ENCODE measurements around the gene LILRB5. TPM values are rescaled to one million over a fixed set of nuclear protein-coding genes. Genes with fewer than 3 reads are reported as not detected.
A peak's percentile ranks its signal among the peaks of the same experiment; 100 is the strongest.

LILRB5 gene
- total RNA-seq, 1 experiment from 2014 or later, result not detected

GRCh38 chr19:54271106-54271505 is 14.0 kb upstream of the LILRB5 start:
- TF ChIP-seq EZH2 (IDR thresholded peaks at IDR 0.05; ENCODE audit: low read depth) (no peak), CTCF (conservative IDR thresholded peaks at IDR 0.05) (no peak)
- Histone ChIP-seq H3F3A (ENCODE audit: insufficient read depth, low read depth) (no peaks in the 10 kb centered on the region), H3K79me2 (ENCODE audit: low read depth) (no peaks in the 10 kb centered on the region), H4K20me1 (ENCODE audit: insufficient read depth) (no peaks in the 10 kb centered on the region), H3K27me3 (ENCODE audit: insufficient read depth, low read depth) (peaks cover 91% of the 10 kb centered on the region), H3K9me2 (ENCODE audit: insufficient read depth) (no peaks in the 10 kb centered on the region), H2AFZ (no peak overlapping the region), H3K27ac (no peak overlapping the region), H3K4me2 (no peak overlapping the region), H3K9me3 (ENCODE audit: insufficient read depth, low read depth) (no peaks in the 10 kb centered on the region), H3K36me3 (ENCODE audit: low read depth) (no peaks in the 10 kb centered on the region), H3K4me3 (no peak overlapping the region), H3K4me1 (replicated peaks; ENCODE audit: insufficient read depth) (no peaks in the 10 kb centered on the region)
- intact Hi-C loops (cut with micrococcal nuclease; ENCODE audit: unreplicated experiment), result no loop called here
- CTCF ChIA-PET, result no interaction called here
- no TSS peak for BruUV-seq (replicated peaks)
- no peak for DNase-seq
- POLR2A ChIA-PET (ENCODE audit: unreplicated experiment), result no interaction called here

- POLR2A ChIA-PET (ENCODE audit: unreplicated experiment), result no interaction called here
Observed at GRCh38 chr19:54268936-54269335, 11.9 kb upstream of the LILRB5 start.

GRCh38 chr19:54266133-54266532 is 9.1 kb upstream of the LILRB5 start:
- CTCF ChIA-PET, result interaction anchor here (0.5 to 0.6 kb wide), 7 partner anchors 13 to 1152 kb away, joined by 3 to 7 read pairs (median 4); partner anchors contain the start of gene TSEN34
- Histone ChIP-seq H4K20me1 (ENCODE audit: insufficient read depth) (no peaks in the 10 kb centered on the region), H2AFZ (no peak overlapping the region), H3K9me3 (ENCODE audit: insufficient read depth, low read depth) (no peaks in the 10 kb centered on the region), H3F3A (ENCODE audit: insufficient read depth, low read depth) (no peaks in the 10 kb centered on the region), H3K79me2 (ENCODE audit: low read depth) (no peaks in the 10 kb centered on the region), H3K9me2 (ENCODE audit: insufficient read depth) (no peaks in the 10 kb centered on the region), H3K4me3 (no peak overlapping the region), H3K4me2 (no peak overlapping the region), H3K4me1 (replicated peaks; ENCODE audit: insufficient read depth) (no peaks in the 10 kb centered on the region), H3K27ac (no peak overlapping the region), H3K27me3 (ENCODE audit: insufficient read depth, low read depth) (peaks cover 77% of the 10 kb centered on the region), H3K36me3 (ENCODE audit: low read depth) (no peaks in the 10 kb centered on the region)
- intact Hi-C loops (cut with micrococcal nuclease; ENCODE audit: unreplicated experiment), result no loop called here
- POLR2A ChIA-PET (ENCODE audit: unreplicated experiment), result interaction anchor here (0.6 kb wide), 3 partner anchors 78 to 1451 kb away, joined by 3 to 6 read pairs (median 5); no protein-coding TSS in a partner anchor
- TF ChIP-seq EZH2 (IDR thresholded peaks at IDR 0.05; ENCODE audit: low read depth) (no peak), CTCF (conservative IDR thresholded peaks at IDR 0.05) (peak; percentile 95)
- DNase-seq, result peak; percentile 69 to 79
- no TSS peak for BruUV-seq (replicated peaks)

More at GRCh38 chr19:54268936-54269335, 11.9 kb upstream of the LILRB5 start:
- Histone ChIP-seq H3K79me2 (ENCODE audit: low read depth) (no peaks in the 10 kb centered on the region), H3K27me3 (ENCODE audit: insufficient read depth, low read depth) (peaks cover 88% of the 10 kb centered on the region), H3K36me3 (ENCODE audit: low read depth) (no peaks in the 10 kb centered on the region), H3K4me3 (no peak overlapping the region), H3K9me2 (ENCODE audit: insufficient read depth) (no peaks in the 10 kb centered on the region), H3K27ac (no peak overlapping the region), H4K20me1 (ENCODE audit: insufficient read depth) (no peaks in the 10 kb centered on the region), H3K9me3 (ENCODE audit: insufficient read depth, low read depth) (no peaks in the 10 kb centered on the region), H2AFZ (no peak overlapping the region), H3K4me2 (no peak overlapping the region), H3K4me1 (replicated peaks; ENCODE audit: insufficient read depth) (no peaks in the 10 kb centered on the region), H3F3A (ENCODE audit: insufficient read depth, low read depth) (no peaks in the 10 kb centered on the region)
- no TSS peak for BruUV-seq (replicated peaks)
- TF ChIP-seq CTCF (conservative IDR thresholded peaks at IDR 0.05) (no peak), EZH2 (IDR thresholded peaks at IDR 0.05; ENCODE audit: low read depth) (no peak)
- no peak for DNase-seq
- CTCF ChIA-PET, result interaction anchor here (0.8 kb wide), 1 partner anchor 122 kb away, joined by 3 read pairs; no protein-coding TSS in a partner anchor
- intact Hi-C loops (cut with micrococcal nuclease; ENCODE audit: unreplicated experiment), result no loop called here

Measured in PC-9 (cell line).